ENCODE measurements around the gene TMEM50B.
"Not testable (repeated sequence)": the region's sequence is repeated elsewhere in the genome, so short reads cannot be mapped to it uniquely, and the experiment has no call there.

The TMEM50B gene

DNA sequence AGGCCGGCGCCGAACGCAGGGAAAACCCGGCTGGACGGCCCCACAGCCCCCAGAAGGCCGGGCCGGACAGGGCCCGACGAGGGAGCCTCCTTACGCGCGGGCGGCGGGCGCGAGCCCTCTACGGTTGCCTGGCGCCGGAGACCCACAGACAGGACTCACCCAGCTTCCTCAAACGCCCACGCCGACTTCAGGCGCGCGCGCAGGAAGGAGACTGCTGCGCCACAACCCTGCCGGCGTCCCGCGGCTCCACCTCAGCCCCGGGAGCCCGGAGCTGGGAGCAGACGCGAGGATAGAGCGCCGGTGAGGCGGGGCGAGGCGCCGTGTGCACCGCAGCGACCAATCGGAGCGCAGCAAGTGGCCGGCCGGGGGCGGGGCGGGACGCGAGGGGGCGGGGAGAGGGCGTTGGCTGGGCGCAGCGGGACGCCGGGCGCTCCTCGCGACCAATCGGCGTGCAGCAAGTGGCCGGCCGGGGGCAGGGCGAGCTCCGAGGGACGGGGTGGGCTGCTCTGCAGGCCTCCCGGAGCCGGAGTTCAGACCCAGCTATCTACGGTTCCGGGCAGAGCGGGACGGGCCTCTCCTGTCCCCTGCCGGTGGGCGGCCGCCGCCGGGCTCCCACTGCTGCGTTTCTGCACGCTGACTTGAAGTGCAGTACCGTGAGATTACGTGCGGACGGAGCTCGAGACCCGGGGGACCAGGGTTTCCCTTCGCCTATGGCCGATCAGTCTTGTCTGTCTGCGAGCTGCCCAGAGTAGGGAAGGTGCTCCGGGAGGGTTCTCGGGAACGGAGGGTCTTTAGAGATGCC is at the start of gene TMEM50B:
TSS of gene TMEM50B (minus strand) at position 296 of the 802 bp plus-strand sequence. CDS start 11,089 bp downstream, outside the sequence.
- Histone ChIP-seq H3K9ac (ENCODE audit: low read length) (peak within 1 kb of the TSS; percentile 53), H3K4me3 (ENCODE audit: low read length) (peak within 1 kb of the TSS; percentile 91), H3K9me3 (ENCODE audit: control insufficient read depth, low read depth, low read length) (no peaks in the 10 kb centered on the region), H3K36me3 (ENCODE audit: control insufficient read depth, low read depth, low read length) (no peaks in the 10 kb centered on the region), H3K27ac (ENCODE audit: low read length) (no peak within 1 kb of the TSS), H3K4me1 (ENCODE audit: control insufficient read depth, low read depth, low read length) (peaks cover 5% of the 10 kb centered on the region), H3K27me3 (ENCODE audit: control insufficient read depth, insufficient read depth, low read length) (peaks cover 17% of the 10 kb centered on the region)

DNA sequence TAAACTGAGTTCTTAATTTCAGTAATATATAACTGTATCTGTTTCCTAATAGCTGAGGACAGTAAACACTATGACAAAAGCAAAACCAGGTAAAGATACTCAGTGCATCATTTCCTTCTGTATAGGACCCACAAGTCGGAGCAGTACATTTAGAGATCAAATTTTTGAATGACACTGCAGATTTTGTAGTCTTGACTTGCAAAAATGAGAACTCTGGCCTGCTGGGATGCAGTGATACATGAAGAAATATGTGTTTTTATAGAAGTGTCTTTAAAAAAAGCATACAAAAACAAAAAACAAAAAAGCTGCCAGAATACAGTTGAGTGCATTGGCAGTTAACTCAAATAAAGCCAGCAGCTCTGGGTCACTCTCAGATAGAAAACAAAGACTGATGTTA is 43.2 kb upstream of the TMEM50B start:
- Histone ChIP-seq H3K9me3 (ENCODE audit: control insufficient read depth, low read depth, low read length) (no peaks in the 10 kb centered on the region), H3K4me1 (ENCODE audit: control insufficient read depth, low read depth, low read length) (no peaks in the 10 kb centered on the region), H3K9ac (ENCODE audit: low read length) (no peak overlapping the region), H3K36me3 (ENCODE audit: control insufficient read depth, low read depth, low read length) (peaks cover 76% of the 10 kb centered on the region), H3K27me3 (ENCODE audit: control insufficient read depth, insufficient read depth, low read length) (no peaks in the 10 kb centered on the region), H3K27ac (ENCODE audit: low read length) (no peak overlapping the region), H3K4me3 (ENCODE audit: low read length) (no peak overlapping the region)

DNA sequence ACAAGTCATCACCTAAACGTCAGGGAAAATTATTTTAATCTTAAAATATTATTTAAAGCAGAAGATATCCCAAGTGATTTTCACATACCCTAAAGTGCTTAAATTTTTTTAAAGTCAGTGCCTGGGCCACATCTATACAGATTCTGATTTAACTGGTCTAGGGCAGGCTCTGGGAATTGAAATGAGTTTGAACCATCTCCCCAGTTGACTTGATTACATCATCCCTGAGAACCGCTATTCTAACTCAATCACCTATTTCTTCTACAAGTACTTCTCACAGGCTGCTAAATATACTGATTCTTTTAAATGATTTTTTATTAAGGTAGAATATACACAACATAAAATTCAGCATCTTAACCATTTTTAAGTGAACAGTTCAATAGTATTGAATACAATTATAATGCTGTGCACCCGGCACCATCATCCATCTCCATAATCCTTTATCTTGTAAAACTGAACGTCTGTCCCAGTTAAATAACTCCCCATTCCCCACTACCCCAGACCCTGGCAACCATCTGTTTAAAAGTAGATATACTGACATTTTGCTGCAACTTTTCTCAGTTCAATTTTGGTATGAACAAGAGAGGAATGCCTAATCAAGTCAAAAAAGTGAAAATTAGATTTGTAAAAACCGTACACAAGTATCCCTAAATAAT is 42.7 kb upstream of the TMEM50B start:
- Histone ChIP-seq H3K9ac (ENCODE audit: low read length) (no peak overlapping the region), H3K27me3 (ENCODE audit: control insufficient read depth, insufficient read depth, low read length) (no peaks in the 10 kb centered on the region), H3K9me3 (ENCODE audit: control insufficient read depth, low read depth, low read length) (no peaks in the 10 kb centered on the region), H3K36me3 (ENCODE audit: control insufficient read depth, low read depth, low read length) (peaks cover 76% of the 10 kb centered on the region), H3K27ac (ENCODE audit: low read length) (no peak overlapping the region), H3K4me1 (ENCODE audit: control insufficient read depth, low read depth, low read length) (no peaks in the 10 kb centered on the region), H3K4me3 (ENCODE audit: low read length) (no peak overlapping the region)

DNA sequence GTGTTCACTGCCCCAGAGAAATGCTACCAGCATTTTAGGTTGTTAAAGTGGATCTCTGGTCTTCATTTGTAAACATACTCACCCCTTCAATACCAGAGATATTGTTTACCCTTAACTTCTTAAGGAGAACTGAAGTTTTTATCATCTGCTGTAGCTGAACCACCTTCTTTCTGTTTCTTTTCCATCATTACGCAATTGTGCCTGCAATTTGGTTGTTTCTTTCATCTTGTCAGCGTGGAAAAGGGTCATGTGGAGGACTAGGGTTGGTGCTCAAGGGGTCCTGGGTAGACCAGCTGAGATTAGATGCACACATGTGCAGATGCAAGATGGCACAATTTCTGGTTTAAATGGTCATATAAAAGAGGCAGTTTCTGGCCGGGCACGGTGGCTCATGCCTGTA is 39.1 kb upstream of the TMEM50B start:
- H3K36me3 ChIP-seq (ENCODE audit: control insufficient read depth, low read depth, low read length): peaks cover 75% of the 10 kb centered on the region
- no peak overlapping the region for H3K9ac ChIP-seq (ENCODE audit: low read length)
- H3K27ac ChIP-seq (ENCODE audit: low read length): no peak overlapping the region
- no peaks in the 10 kb centered on the region for H3K4me1 ChIP-seq (ENCODE audit: control insufficient read depth, low read depth, low read length)
- H3K27me3 ChIP-seq (ENCODE audit: control insufficient read depth, insufficient read depth, low read length): no peaks in the 10 kb centered on the region
- H3K9me3 ChIP-seq (ENCODE audit: control insufficient read depth, low read depth, low read length): no peaks in the 10 kb centered on the region
- no peak overlapping the region for H3K4me3 ChIP-seq (ENCODE audit: low read length)

GRCh38 chr21:33514229-33514628 is 34.5 kb upstream of the TMEM50B start:
- Histone ChIP-seq H3K27me3 (ENCODE audit: control insufficient read depth, insufficient read depth, low read length) (no peaks in the 10 kb centered on the region), H3K9ac (ENCODE audit: low read length) (no peak overlapping the region), H3K9me3 (ENCODE audit: control insufficient read depth, low read depth, low read length) (no peaks in the 10 kb centered on the region), H3K36me3 (ENCODE audit: control insufficient read depth, low read depth, low read length) (peaks cover 86% of the 10 kb centered on the region), H3K4me1 (ENCODE audit: control insufficient read depth, low read depth, low read length) (no peaks in the 10 kb centered on the region), H3K27ac (ENCODE audit: low read length) (no peak overlapping the region), H3K4me3 (ENCODE audit: low read length) (no peak overlapping the region)

- Histone ChIP-seq H3K9ac (ENCODE audit: low read length) (no peak overlapping the region), H3K27me3 (ENCODE audit: control insufficient read depth, insufficient read depth, low read length) (no peaks in the 10 kb centered on the region), H3K4me3 (ENCODE audit: low read length) (no peak overlapping the region), H3K9me3 (ENCODE audit: control insufficient read depth, low read depth, low read length) (no peaks in the 10 kb centered on the region), H3K27ac (ENCODE audit: low read length) (no peak overlapping the region), H3K4me1 (ENCODE audit: control insufficient read depth, low read depth, low read length) (no peaks in the 10 kb centered on the region), H3K36me3 (ENCODE audit: control insufficient read depth, low read depth, low read length) (peaks cover 80% of the 10 kb centered on the region)
Measured at GRCh38 chr21:33512481-33512880, 32.7 kb upstream of the TMEM50B start.

GRCh38 chr21:33511639-33512038 is 31.9 kb upstream of the TMEM50B start:
- H3K27me3 ChIP-seq (ENCODE audit: control insufficient read depth, insufficient read depth, low read length): no peaks in the 10 kb centered on the region
- no peak overlapping the region for H3K27ac ChIP-seq (ENCODE audit: low read length)
- H3K36me3 ChIP-seq (ENCODE audit: control insufficient read depth, low read depth, low read length): peaks cover 78% of the 10 kb centered on the region
- no peak overlapping the region for H3K9ac ChIP-seq (ENCODE audit: low read length)
- H3K4me3 ChIP-seq (ENCODE audit: low read length): no peak overlapping the region
- no peaks in the 10 kb centered on the region for H3K4me1 ChIP-seq (ENCODE audit: control insufficient read depth, low read depth, low read length)
- H3K9me3 ChIP-seq (ENCODE audit: control insufficient read depth, low read depth, low read length): no peaks in the 10 kb centered on the region

- Histone ChIP-seq H3K4me3 (ENCODE audit: low read length) (no peak overlapping the region), H3K4me1 (ENCODE audit: control insufficient read depth, low read depth, low read length) (no peaks in the 10 kb centered on the region), H3K9me3 (ENCODE audit: control insufficient read depth, low read depth, low read length) (no peaks in the 10 kb centered on the region), H3K27ac (ENCODE audit: low read length) (no peak overlapping the region), H3K9ac (ENCODE audit: low read length) (no peak overlapping the region), H3K27me3 (ENCODE audit: control insufficient read depth, insufficient read depth, low read length) (no peaks in the 10 kb centered on the region), H3K36me3 (ENCODE audit: control insufficient read depth, low read depth, low read length) (peaks cover 76% of the 10 kb centered on the region)
Measured at GRCh38 chr21:33510826-33511225, 31.1 kb upstream of the TMEM50B start.

- not testable (repeated sequence) for H3K4me3 ChIP-seq (ENCODE audit: low read length); H3K4me1 ChIP-seq (ENCODE audit: control insufficient read depth, low read depth, low read length); H3K9me3 ChIP-seq (ENCODE audit: control insufficient read depth, low read depth, low read length); H3K27me3 ChIP-seq (ENCODE audit: control insufficient read depth, insufficient read depth, low read length); H3K9ac ChIP-seq (ENCODE audit: low read length); H3K27ac ChIP-seq (ENCODE audit: low read length)
- peaks cover 72% of the 10 kb centered on the region for H3K36me3 ChIP-seq (ENCODE audit: control insufficient read depth, low read depth, low read length)
Measured at GRCh38 chr21:33507003-33507402, 27.2 kb upstream of the TMEM50B start.

- H3K4me1 ChIP-seq (ENCODE audit: control insufficient read depth, low read depth, low read length): no peaks in the 10 kb centered on the region
- H3K4me3 ChIP-seq (ENCODE audit: low read length): no peak overlapping the region
- H3K27me3 ChIP-seq (ENCODE audit: control insufficient read depth, insufficient read depth, low read length): no peaks in the 10 kb centered on the region
- no peaks in the 10 kb centered on the region for H3K9me3 ChIP-seq (ENCODE audit: control insufficient read depth, low read depth, low read length)
- H3K9ac ChIP-seq (ENCODE audit: low read length): no peak overlapping the region
- no peak overlapping the region for H3K27ac ChIP-seq (ENCODE audit: low read length)
- peaks cover 61% of the 10 kb centered on the region for H3K36me3 ChIP-seq (ENCODE audit: control insufficient read depth, low read depth, low read length)
Measured at GRCh38 chr21:33505833-33506232, 26.1 kb upstream of the TMEM50B start.

GRCh38 chr21:33496345-33496744 is 16.6 kb upstream of the TMEM50B start:
- peaks cover 6% of the 10 kb centered on the region for H3K4me1 ChIP-seq (ENCODE audit: control insufficient read depth, low read depth, low read length)
- no peaks in the 10 kb centered on the region for H3K36me3 ChIP-seq (ENCODE audit: control insufficient read depth, low read depth, low read length)
- no peak overlapping the region for H3K27ac ChIP-seq (ENCODE audit: low read length)
- H3K9ac ChIP-seq (ENCODE audit: low read length): no peak overlapping the region
- H3K27me3 ChIP-seq (ENCODE audit: control insufficient read depth, insufficient read depth, low read length): no peaks in the 10 kb centered on the region
- H3K4me3 ChIP-seq (ENCODE audit: low read length): no peak overlapping the region
- H3K9me3 ChIP-seq (ENCODE audit: control insufficient read depth, low read depth, low read length): no peaks in the 10 kb centered on the region

DNA sequence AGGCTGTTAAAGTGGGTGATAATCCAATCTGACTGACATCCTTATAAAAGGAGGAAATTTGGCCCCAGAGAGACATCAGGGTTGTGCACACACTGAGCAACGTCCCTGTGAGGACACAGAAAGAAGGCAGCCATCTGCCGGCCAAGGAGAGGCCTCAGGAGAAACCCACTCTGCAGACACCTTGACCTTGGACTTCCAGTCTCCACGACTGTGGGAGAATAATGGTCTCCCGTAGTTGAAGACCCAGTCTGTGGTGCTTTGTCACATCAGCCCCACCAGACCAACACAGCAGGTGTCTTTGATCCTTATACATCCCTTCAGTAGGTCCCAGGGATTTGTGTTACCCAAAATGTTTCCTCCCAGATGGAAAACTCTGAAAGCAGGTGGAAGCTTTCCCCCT is 16.0 kb upstream of the TMEM50B start:
- Histone ChIP-seq H3K36me3 (ENCODE audit: control insufficient read depth, low read depth, low read length) (no peaks in the 10 kb centered on the region), H3K9ac (ENCODE audit: low read length) (no peak overlapping the region), H3K4me1 (ENCODE audit: control insufficient read depth, low read depth, low read length) (peaks cover 6% of the 10 kb centered on the region), H3K9me3 (ENCODE audit: control insufficient read depth, low read depth, low read length) (no peaks in the 10 kb centered on the region), H3K27me3 (ENCODE audit: control insufficient read depth, insufficient read depth, low read length) (no peaks in the 10 kb centered on the region), H3K4me3 (ENCODE audit: low read length) (no peak overlapping the region), H3K27ac (ENCODE audit: low read length) (no peak overlapping the region)
